HG03565 (cell line): ENCODE measurements around the gene NOD2.

Source experiments
- ATAC-seq: cut with Tn5 transposase; IDR thresholded peaks from one replicate; pipeline ENCODE4 v1.9.1; 2021; ENCODE audit warnings: mild to moderate bottlenecking, moderate library complexity; ENCODE audit not compliant: unreplicated experiment

NOD2 gene

DNA sequence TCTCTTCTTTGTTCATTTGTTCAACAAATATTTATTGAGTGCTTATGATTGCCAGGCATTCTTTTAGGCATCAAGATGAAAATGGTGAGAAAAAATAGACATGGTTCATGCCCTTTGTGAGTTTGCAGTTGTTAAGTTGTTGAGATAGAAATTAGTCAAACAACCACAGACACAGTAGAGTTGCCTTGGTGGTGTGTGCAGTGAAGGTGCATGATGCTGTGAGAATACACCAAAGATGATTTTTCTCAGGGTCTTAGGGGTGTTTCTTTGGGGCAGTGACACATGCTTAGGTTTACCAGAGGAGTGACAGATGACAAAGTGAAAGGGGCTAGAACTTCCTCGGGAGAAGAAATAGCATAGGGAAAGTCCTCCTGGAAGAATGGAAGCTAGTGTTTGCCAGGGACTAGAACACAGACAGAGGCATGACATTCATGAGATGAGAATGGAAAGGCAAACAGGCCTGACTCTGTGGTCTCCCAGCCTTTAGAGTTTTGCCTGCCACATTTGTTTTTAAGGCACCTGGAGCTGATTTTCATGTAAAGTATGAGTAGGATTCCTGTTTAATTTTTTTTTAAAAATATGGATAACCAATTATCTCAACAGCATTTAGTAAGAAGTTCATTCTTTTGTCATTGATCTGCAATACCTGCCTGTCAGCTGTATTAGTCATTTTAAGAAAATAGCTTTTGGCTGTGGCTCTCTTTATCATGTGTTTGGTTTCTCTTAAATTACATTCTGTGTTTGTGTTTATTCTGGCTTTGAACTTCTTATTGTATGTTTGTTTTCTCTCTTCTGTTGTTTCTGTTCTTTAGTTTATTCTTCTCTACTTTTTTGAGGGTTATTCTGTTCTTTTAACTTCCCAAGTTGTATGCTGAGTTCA lies 85.1 kb downstream of the NOD2 start:
- ATAC-seq: no peak

DNA sequence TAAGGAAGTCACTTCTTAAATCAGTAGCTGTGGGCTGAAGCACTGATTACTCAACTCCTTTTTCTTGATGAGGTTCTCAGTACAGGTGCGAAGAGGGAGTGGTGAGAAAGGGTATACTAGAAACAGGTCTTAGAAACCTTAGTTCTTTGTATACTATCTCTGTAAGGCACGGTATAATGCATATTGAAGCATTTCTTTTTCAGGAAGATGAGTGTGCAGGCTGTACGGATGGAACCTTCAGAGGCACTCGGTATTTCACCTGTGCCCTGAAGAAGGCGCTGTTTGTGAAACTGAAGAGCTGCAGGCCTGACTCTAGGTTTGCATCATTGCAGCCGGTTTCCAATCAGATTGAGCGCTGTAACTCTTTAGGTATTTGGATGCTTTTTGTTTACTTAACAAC lies 87.6 kb downstream of the NOD2 start:
- no peak for ATAC-seq

DNA sequence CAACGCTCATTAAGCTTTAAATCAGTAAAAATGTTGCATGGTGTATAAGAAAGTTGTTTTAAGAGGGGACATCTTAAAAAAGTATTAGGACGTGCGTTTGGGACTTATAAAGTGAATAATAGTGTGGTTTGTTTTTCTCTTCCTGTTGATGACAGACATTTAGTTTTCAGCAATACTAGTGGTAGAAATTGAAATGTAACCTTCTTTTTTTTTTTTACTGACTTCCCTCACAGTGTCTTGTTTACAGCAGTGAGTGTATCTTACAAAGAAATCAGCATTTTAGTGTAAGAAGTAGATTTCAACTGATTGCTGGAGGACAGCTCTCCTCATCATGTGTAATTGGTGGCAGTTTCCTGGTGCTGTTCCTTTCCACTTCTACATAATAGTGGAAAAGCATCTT lies 88.1 kb downstream of the NOD2 start:
- ATAC-seq: no peak
